Measurements from ENCODE around the gene ZIC4. TPM values are rescaled to one million over a fixed set of nuclear protein-coding genes. Genes with fewer than 3 reads are reported as not detected.

The ZIC4 gene
- total RNA-seq, 4 donors from 2014 or later, result not detected

GRCh38 chr3:147397875-147398812 lies 8.2 kb downstream of the ZIC4 start:
- WGBS, result 22% methylated on average over 36 of the region's 46 CpGs

GRCh38 chr3:147397155-147397874 lies 9.0 kb downstream of the ZIC4 start:
- H3K4me1 ChIP-seq, result peaks cover 39% of the 10 kb centered on the region
- peaks cover 100% of the 10 kb centered on the region for H3K27me3 ChIP-seq
- H3K27ac ChIP-seq, result no peak overlapping the region
- H3K36me3 ChIP-seq, result no peaks in the 10 kb centered on the region
- TF ChIP-seq POLR2A (IDR thresholded peaks at IDR 0.05) (no peak), CTCF (IDR thresholded peaks at IDR 0.05) (no peak), POLR2AphosphoS5 (IDR thresholded peaks at IDR 0.05) (no peak), EP300 (IDR thresholded peaks at IDR 0.05) (no peak)
- WGBS, result 11% methylated on average over 32 of the region's 34 CpGs
- DNase-seq (ENCODE audit: low spot score in 2 of 2), result no peak
- H3K4me3 ChIP-seq, result no peak overlapping the region
- no peaks in the 10 kb centered on the region for H3K9me3 ChIP-seq

More at GRCh38 chr3:147397875-147398812, 8.2 kb downstream of the ZIC4 start:
- Histone ChIP-seq H3K4me3 (no peak overlapping the region), H3K27ac (no peak overlapping the region), H3K4me1 (peaks cover 31% of the 10 kb centered on the region), H3K9me3 (no peaks in the 10 kb centered on the region), H3K27me3 (peaks cover 100% of the 10 kb centered on the region), H3K36me3 (no peaks in the 10 kb centered on the region)
- DNase-seq (ENCODE audit: low spot score in 2 of 2), result no peak
- TF ChIP-seq POLR2A (IDR thresholded peaks at IDR 0.05) (no peak), EP300 (IDR thresholded peaks at IDR 0.05) (no peak), POLR2AphosphoS5 (IDR thresholded peaks at IDR 0.05) (no peak), CTCF (IDR thresholded peaks at IDR 0.05) (no peak)

- Histone ChIP-seq H3K36me3 (no peaks in the 10 kb centered on the region), H3K9me3 (no peaks in the 10 kb centered on the region), H3K4me3 (no peak overlapping the region), H3K4me1 (peaks cover 45% of the 10 kb centered on the region), H3K27me3 (peaks cover 100% of the 10 kb centered on the region), H3K27ac (no peak overlapping the region)
- WGBS, result 5% methylated on average over 17 of the region's 17 CpGs
- TF ChIP-seq CTCF (IDR thresholded peaks at IDR 0.05), result no peak
- no peak for TF ChIP-seq EP300 (IDR thresholded peaks at IDR 0.05)
- TF ChIP-seq POLR2A (IDR thresholded peaks at IDR 0.05), result no peak
- no peak for DNase-seq (ENCODE audit: low spot score in 2 of 2)
Observed at GRCh38 chr3:147396712-147397046, 9.7 kb downstream of the ZIC4 start.

- H3K4me3 ChIP-seq, result no peak overlapping the region
- TF ChIP-seq POLR2A (IDR thresholded peaks at IDR 0.05) (no peak), POLR2AphosphoS5 (IDR thresholded peaks at IDR 0.05) (no peak), EP300 (IDR thresholded peaks at IDR 0.05) (no peak), CTCF (IDR thresholded peaks at IDR 0.05) (no peak)
- peaks cover 100% of the 10 kb centered on the region for H3K27me3 ChIP-seq
- H3K9me3 ChIP-seq, result no peaks in the 10 kb centered on the region
- H3K27ac ChIP-seq, result no peak overlapping the region
- no peaks in the 10 kb centered on the region for H3K36me3 ChIP-seq
- WGBS, result 13% methylated on average over 6 of the region's 65 CpGs
- DNase-seq (ENCODE audit: low spot score in 2 of 2), result no peak
- peaks cover 50% of the 10 kb centered on the region for H3K4me1 ChIP-seq
Observed at GRCh38 chr3:147395899-147396711, 10.2 kb downstream of the ZIC4 start.
